Pancreas (tissue), 10 donors: Measurements from ENCODE around the gene CALHM4. TPM values are rescaled to one million over a fixed set of nuclear protein-coding genes. Genes with fewer than 3 reads are reported as not detected.

Source experiments
- ATAC-seq, 4 donors: fragments of 200-7000 bp; cut with Tn5 transposase; one replicate each; pipeline versions ENCODE4 v1.8.0 to v1.9.1; 2020; ENCODE audit warnings: mild to moderate bottlenecking in 4 of 4, moderate library complexity in 4 of 4
- DNase-seq, 6 donors: peaks; one replicate each; pipeline ENCODE4 v3.0.0-alpha.2; 2020
- FAIRE-seq: peaks from 2 replicates; lab custom pipeline; 2012; peaks lifted over from hg19 to GRCh38; lab: Jason Lieb, UNC
- H3K27ac ChIP-seq, 4 donors: fragments of 200-600 bp; sonication (generic); 1 replicate in 3 of 4; 2 replicates in 1 of 4; pipeline versions ENCODE4 v1.5.0 to v1.8.0; 2020
- H3K27me3 ChIP-seq, 4 donors: fragments of 200-600 bp; one replicate each; pipeline ENCODE4 v1.8.0; 2021
- H3K36me3 ChIP-seq, 3 donors: fragments of 200-600 bp; sonication (generic) in 1 of 3; one replicate each; pipeline versions ENCODE4 v1.5.0 to v1.8.0; 2020 to 2021
- H3K4me1 ChIP-seq, 3 donors: fragments of 200-600 bp; one replicate each; pipeline ENCODE4 v1.8.0; 2021
- H3K4me3 ChIP-seq, 4 donors: fragments of 200-600 bp; sonication (generic) in 2 of 4; one replicate each; pipeline versions ENCODE4 v1.5.0 to v1.8.0; 2020 to 2021
- H3K9me3 ChIP-seq, 4 donors: fragments of 200-600 bp; one replicate each; pipeline ENCODE4 v1.8.0; 2021
- CTCF ChIP-seq, 4 donors: fragments of 200-600 bp; sonication (generic) in 3 of 4; IDR thresholded peaks; one replicate each; pipeline versions ENCODE4 v1.5.0 to v1.8.0; 2021; ENCODE audit warnings: antibody characterized with exemption in 4 of 4
- WGBS, 2 donors: extraction: QIAGEN DNeasy Blood & Tissue Kit; methylation state at CpG; one replicate each; pipeline ENCODE4 v1.1.7; 2013; 5-methylcytosine and 5-hydroxymethylcytosine counted together
- intact Hi-C, 3 donors: fragments of 100-400 bp; cut with DNase I; formaldehyde crosslinking; loops; one replicate each; pipeline versions ENCODE4 v1.11.1 to v1.14.2; 2022
- polyA plus RNA-seq, 2 donors: library from polyadenylated mRNA; stranded (reverse); fragments of 200-250 nt; gene quantifications; one replicate each; pipeline ENCODE4 v1.2.3, GENCODE V29; 2013
- total RNA-seq, 6 donors: library from RNA; stranded (reverse); fragmentation: NEBNext Ultra II Directional in 4 of 6; extraction: Animal tissue kit (Norgen Biotek cat#: 25700) in 4 of 6; gene quantifications; one replicate each; pipeline versions ENCODE4 v1.2.1 to v1.2.4, GENCODE V29; 2021 to 2023
- donor health status: healthy with polysubstance abuse.
- donor health status: DM: no; HTN: no; CAD: no; lungs with moderate emphysema.
- donor health status: DM: no; HTN: no; CAD: no.
- donor health status: control.
- donor health status: control.
- donor health status: Bipolar disorder and iron deficiency.
- donor health status: DM: yes; HTN: yes; CAD: no.
- donor health status: DM: no; HTN: no; CAD: no.
- donor health status: DM: no; HTN: no; CAD: no.
- donor health status: DM: yes; HTN: yes; CAD: no.

Gene CALHM4
- total and polyA plus RNA-seq, 8 donors, result not detected

DNA sequence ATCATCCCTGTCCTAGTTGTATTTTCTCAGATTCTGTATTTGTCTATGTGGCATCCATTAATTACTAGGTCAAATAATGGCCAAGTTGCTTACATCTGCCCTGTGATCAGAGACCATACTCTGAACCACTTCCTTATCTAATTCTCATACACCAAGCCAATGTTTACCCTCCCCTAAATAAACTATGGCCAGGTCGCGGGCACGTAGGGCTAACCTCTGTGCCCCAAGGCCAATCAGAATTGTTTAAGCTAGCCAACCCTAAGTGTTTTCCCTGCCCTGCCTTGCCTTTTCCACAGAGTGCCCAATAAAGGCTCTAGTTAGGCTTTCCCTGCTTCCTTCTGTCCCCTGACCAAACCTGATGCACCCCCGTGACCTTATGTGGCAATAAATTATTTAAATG is 2.8 kb upstream of the CALHM4 start:
- H3K4me3 ChIP-seq, result no peak overlapping the region
- ATAC-seq (no peak), DNase-seq (no peak), FAIRE-seq (no peak)
- H3K27me3 ChIP-seq, result peaks cover 0 to 11% (median 0%) of the 10 kb centered on the region in 4 donors
- no peaks in the 10 kb centered on the region for H3K9me3 ChIP-seq
- intact Hi-C loops, result loop anchor here in 1 of 3 donors (10.0 kb wide), 1 partner anchor 266 kb away; no protein-coding TSS in a partner anchor
- TF ChIP-seq CTCF (IDR thresholded peaks at IDR 0.05), result no peak
- 20 to 22% methylated on average over 4 of the region's 4 CpGs for WGBS, 2 donors
- H3K4me1 ChIP-seq, result no peaks in the 10 kb centered on the region
- no peaks in the 10 kb centered on the region for H3K36me3 ChIP-seq
- no peak overlapping the region for H3K27ac ChIP-seq

- H3K36me3 ChIP-seq, result no peaks in the 10 kb centered on the region
- intact Hi-C loops, result loop anchor here in 1 of 3 donors (10.0 kb wide), 1 partner anchor 271 kb away; no protein-coding TSS in a partner anchor
- H3K4me1 ChIP-seq, result no peaks in the 10 kb centered on the region
- FAIRE-seq (no peak), DNase-seq (no peak), ATAC-seq (no peak)
- no peak overlapping the region for H3K4me3 ChIP-seq
- peaks cover 0 to 11% (median 0%) of the 10 kb centered on the region in 4 donors for H3K27me3 ChIP-seq
- TF ChIP-seq CTCF (IDR thresholded peaks at IDR 0.05), result no peak
- no peak overlapping the region for H3K27ac ChIP-seq
- no peaks in the 10 kb centered on the region for H3K9me3 ChIP-seq
- 87 to 94% methylated on average over 1 of the region's 1 CpG for WGBS, 2 donors
Measured at GRCh38 chr6:116556065-116556464, 2.5 kb downstream of the CALHM4 start.

- no peak for TF ChIP-seq CTCF (IDR thresholded peaks at IDR 0.05)
- 71 to 82% methylated on average over 5 of the region's 5 CpGs for WGBS, 2 donors
- intact Hi-C loops, result loop anchor here in 1 of 3 donors (10.0 kb wide), 1 partner anchor 272 kb away; no protein-coding TSS in a partner anchor
- H3K4me3 ChIP-seq, result no peak overlapping the region
- no peaks in the 10 kb centered on the region for H3K36me3 ChIP-seq
- no peaks in the 10 kb centered on the region for H3K4me1 ChIP-seq
- no peaks in the 10 kb centered on the region for H3K9me3 ChIP-seq
- peaks cover 0 to 11% (median 0%) of the 10 kb centered on the region in 4 donors for H3K27me3 ChIP-seq
- FAIRE-seq (no peak), DNase-seq (no peak), ATAC-seq (no peak)
- no peak overlapping the region for H3K27ac ChIP-seq
Measured at GRCh38 chr6:116556814-116557415, 3.4 kb downstream of the CALHM4 start.

- no peak for TF ChIP-seq CTCF (IDR thresholded peaks at IDR 0.05)
- FAIRE-seq, result no peak
- no peak overlapping the region for H3K4me3 ChIP-seq
- no peak for DNase-seq
- no peak overlapping the region for H3K27ac ChIP-seq
- intact Hi-C loops, result loop anchor here in 1 of 3 donors (10.0 kb wide), 1 partner anchor 273 kb away; no protein-coding TSS in a partner anchor
- WGBS, 2 donors, result 16 to 22% methylated on average over 5 of the region's 5 CpGs
- H3K9me3 ChIP-seq, result no peaks in the 10 kb centered on the region
- H3K36me3 ChIP-seq, result no peaks in the 10 kb centered on the region
- no peaks in the 10 kb centered on the region for H3K4me1 ChIP-seq
- peaks cover 0 to 3% (median 0%) of the 10 kb centered on the region in 4 donors for H3K27me3 ChIP-seq
- ATAC-seq, result peak in 3 of 4 donors; percentile 15 to 61 (median 60)
Measured at GRCh38 chr6:116557893-116558292, 4.3 kb downstream of the CALHM4 start.

- no peak for FAIRE-seq
- Histone ChIP-seq H3K4me3 (no peak overlapping the region), H3K27ac (no peak overlapping the region), H3K9me3 (no peaks in the 10 kb centered on the region), H3K4me1 (no peaks in the 10 kb centered on the region), H3K27me3 (no peaks in the 10 kb centered on the region), H3K36me3 (no peaks in the 10 kb centered on the region)
- intact Hi-C loops, result no loop called here
- WGBS, 2 donors, result 61 to 75% methylated on average over 2 of the region's 2 CpGs
- TF ChIP-seq CTCF (IDR thresholded peaks at IDR 0.05), result no peak
- DNase-seq, result no peak
- ATAC-seq, result no peak
Measured at GRCh38 chr6:116560130-116560529, 6.6 kb downstream of the CALHM4 start.
